ENCODE measurements around the gene DYRK1B. TPM values are rescaled to one million over a fixed set of nuclear protein-coding genes. Genes with fewer than 3 reads are reported as not detected.

Gene DYRK1B
- total RNA-seq, 1 experiment from 2014 or later: 322 TPM

DNA sequence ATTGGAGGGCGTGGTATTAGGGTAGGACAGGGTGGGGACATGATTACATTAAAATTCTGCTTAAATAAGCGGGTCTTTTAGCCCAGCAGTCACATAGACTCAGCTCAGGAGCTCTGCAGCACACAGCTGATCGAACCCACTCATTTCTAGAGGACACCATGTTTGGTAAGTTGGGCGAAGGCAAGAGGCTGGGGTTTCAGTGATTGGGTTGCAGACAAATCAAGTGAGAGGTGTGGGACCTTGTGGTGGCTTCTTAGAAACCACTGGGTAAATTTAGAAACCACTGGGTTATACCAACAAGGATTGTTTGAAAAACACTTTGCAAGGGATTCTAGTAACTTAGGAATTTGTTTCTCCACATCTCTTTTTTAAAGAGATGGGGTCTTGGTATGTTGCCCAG, 55.2 kb downstream of the DYRK1B start, which contains the start of gene LEUTX:
LEUTX (plus strand) TSS at position 92 of the 400 bp plus-strand sequence; CDS start at position 159, 67 bp downstream.
- no TSS peak for BruUV-seq (replicated peaks)
- intact Hi-C loops (cut with micrococcal nuclease; ENCODE audit: unreplicated experiment) (no loop called here), in situ Hi-C loops (cut with HindIII; ENCODE audit: low pct_unique_long_range_greater_than_20kb, low sequenced_read_pairs) (loop anchor here (5.0 to 25.0 kb wide), 4 partner anchors 386 to 1116 kb away; partner anchors contain the start of genes LGALS7B, MED29 and PAF1)
- Histone ChIP-seq H3K27ac (ENCODE audit: low read length) (no peak within 1 kb of the TSS), H3K27me3 (ENCODE audit: control insufficient read depth, insufficient read depth, low read length) (peaks cover 86% of the 10 kb centered on the region), H3K9me3 (ENCODE audit: control insufficient read depth, insufficient read depth, low read depth, low read length) (no peaks in the 10 kb centered on the region), H3K4me1 (ENCODE audit: control insufficient read depth, insufficient read depth, low read length) (no peaks in the 10 kb centered on the region), H3K36me3 (ENCODE audit: control insufficient read depth, insufficient read depth, low read length) (no peaks in the 10 kb centered on the region), H3K4me3 (ENCODE audit: low read depth in 2 of 2, low read length in 2 of 2) (no peak within 1 kb of the TSS)
- CTCF ChIA-PET: interaction anchor here (1.4 to 11.6 kb wide), 2 partner anchors 12 to 14 kb away, joined by 12 to 207 read pairs; no protein-coding TSS in a partner anchor
- ATAC-seq (no peak), DNase-seq (ENCODE audit: low read depth, low spot score) (no peak)
- POLR2A ChIA-PET: no interaction called here
- TF ChIP-seq, protein P1, sequence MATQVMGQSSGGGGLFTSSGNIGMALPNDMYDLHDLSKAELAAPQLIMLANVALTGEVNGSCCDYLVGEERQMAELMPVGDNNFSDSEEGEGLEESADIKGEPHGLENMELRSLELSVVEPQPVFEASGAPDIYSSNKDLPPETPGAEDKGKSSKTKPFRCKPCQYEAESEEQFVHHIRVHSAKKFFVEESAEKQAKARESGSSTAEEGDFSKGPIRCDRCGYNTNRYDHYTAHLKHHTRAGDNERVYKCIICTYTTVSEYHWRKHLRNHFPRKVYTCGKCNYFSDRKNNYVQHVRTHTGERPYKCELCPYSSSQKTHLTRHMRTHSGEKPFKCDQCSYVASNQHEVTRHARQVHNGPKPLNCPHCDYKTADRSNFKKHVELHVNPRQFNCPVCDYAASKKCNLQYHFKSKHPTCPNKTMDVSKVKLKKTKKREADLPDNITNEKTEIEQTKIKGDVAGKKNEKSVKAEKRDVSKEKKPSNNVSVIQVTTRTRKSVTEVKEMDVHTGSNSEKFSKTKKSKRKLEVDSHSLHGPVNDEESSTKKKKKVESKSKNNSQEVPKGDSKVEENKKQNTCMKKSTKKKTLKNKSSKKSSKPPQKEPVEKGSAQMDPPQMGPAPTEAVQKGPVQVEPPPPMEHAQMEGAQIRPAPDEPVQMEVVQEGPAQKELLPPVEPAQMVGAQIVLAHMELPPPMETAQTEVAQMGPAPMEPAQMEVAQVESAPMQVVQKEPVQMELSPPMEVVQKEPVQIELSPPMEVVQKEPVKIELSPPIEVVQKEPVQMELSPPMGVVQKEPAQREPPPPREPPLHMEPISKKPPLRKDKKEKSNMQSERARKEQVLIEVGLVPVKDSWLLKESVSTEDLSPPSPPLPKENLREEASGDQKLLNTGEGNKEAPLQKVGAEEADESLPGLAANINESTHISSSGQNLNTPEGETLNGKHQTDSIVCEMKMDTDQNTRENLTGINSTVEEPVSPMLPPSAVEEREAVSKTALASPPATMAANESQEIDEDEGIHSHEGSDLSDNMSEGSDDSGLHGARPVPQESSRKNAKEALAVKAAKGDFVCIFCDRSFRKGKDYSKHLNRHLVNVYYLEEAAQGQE (IDR thresholded peaks at IDR 0.05; ENCODE audit: insufficient read depth in 1 of 2, low read depth in 2 of 2, low read length in 1 of 2): no peak
- TF ChIP-seq, protein P2, sequence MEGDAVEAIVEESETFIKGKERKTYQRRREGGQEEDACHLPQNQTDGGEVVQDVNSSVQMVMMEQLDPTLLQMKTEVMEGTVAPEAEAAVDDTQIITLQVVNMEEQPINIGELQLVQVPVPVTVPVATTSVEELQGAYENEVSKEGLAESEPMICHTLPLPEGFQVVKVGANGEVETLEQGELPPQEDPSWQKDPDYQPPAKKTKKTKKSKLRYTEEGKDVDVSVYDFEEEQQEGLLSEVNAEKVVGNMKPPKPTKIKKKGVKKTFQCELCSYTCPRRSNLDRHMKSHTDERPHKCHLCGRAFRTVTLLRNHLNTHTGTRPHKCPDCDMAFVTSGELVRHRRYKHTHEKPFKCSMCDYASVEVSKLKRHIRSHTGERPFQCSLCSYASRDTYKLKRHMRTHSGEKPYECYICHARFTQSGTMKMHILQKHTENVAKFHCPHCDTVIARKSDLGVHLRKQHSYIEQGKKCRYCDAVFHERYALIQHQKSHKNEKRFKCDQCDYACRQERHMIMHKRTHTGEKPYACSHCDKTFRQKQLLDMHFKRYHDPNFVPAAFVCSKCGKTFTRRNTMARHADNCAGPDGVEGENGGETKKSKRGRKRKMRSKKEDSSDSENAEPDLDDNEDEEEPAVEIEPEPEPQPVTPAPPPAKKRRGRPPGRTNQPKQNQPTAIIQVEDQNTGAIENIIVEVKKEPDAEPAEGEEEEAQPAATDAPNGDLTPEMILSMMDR (IDR thresholded peaks at IDR 0.05): no peak
- TF ChIP-seq SIN3A (IDR thresholded peaks at IDR 0.05; ENCODE audit: borderline replicate concordance, insufficient read depth, low read depth, low read length) (no peak), POLR2AphosphoS5 (IDR thresholded peaks at IDR 0.05; ENCODE audit: low read depth, low read length) (no peak), TCF7L2 (IDR thresholded peaks at IDR 0.05; ENCODE audit: low read depth, low read length) (no peak)

Small RNAs within 50 kb of the gene (microRNA-seq; reads per million reads assigned to microRNA genes)
- gene MIR6719 (ENCODE audit: unreplicated experiment): not detected

Other genes starting within 250 kb of the DYRK1B start
- not detected for gene LGALS13, start 231.6 kb downstream of the DYRK1B start, total RNA-seq (2021; ENCODE audit: unreplicated experiment)
- not detected for gene LGALS16, start 178.2 kb downstream of the DYRK1B start, total RNA-seq (2021; ENCODE audit: unreplicated experiment)
- not detected for gene LGALS14, start 129.7 kb downstream of the DYRK1B start, total RNA-seq (2021; ENCODE audit: unreplicated experiment)
- gene CLC, start 96.1 kb downstream of the DYRK1B start, total RNA-seq (2021; ENCODE audit: unreplicated experiment): not detected
- not detected for gene LEUTX, start 55.3 kb downstream of the DYRK1B start, total RNA-seq (2021; ENCODE audit: unreplicated experiment)
- 4,927 TPM for gene FBL, start 12.2 kb upstream of the DYRK1B start, total RNA-seq (2021; ENCODE audit: unreplicated experiment)
- gene FCGBP, start 100.5 kb upstream of the DYRK1B start, total RNA-seq (2021; ENCODE audit: unreplicated experiment): 6.4 TPM
- 2,386 TPM for gene PSMC4, start 137.0 kb upstream of the DYRK1B start, total RNA-seq (2021; ENCODE audit: unreplicated experiment)
- gene ZNF546, start 162.9 kb upstream of the DYRK1B start, total RNA-seq (2021; ENCODE audit: unreplicated experiment): 68.4 TPM
- gene ZNF780B, start 222.1 kb upstream of the DYRK1B start, total RNA-seq (2021; ENCODE audit: unreplicated experiment): 237 TPM

Measured in Panc1 (cell line).